ENCODE data around the gene ERICH6B. TPM values are rescaled to one million over a fixed set of nuclear protein-coding genes. Genes with fewer than 3 reads are reported as not detected.

The ERICH6B gene
- polyA plus RNA-seq, 3 donors, result not detected

DNA sequence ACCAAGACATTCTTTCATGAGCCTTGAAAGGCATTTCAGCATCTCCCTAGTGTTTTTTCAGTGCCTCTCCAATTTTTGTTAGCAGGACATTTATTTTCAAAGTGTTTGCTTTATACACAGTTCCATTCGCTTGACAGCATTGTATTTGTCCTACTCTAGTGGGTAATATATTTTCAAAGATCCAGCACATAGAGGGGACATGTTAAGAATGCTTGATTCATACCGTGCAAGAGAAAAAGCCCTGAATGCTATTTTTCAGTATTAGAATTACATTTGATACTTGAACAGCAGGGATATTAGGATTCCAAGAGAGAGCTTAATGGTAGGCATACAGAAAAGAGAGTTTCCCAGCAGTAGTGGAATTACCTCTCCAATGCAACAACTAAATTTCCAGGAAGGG is 21.3 kb downstream of the ERICH6B start:
- Histone ChIP-seq H3K36me3 (replicated peaks in 1 of 2; ENCODE audit: control insufficient read depth in 1 of 2, insufficient read depth in 2 of 2, low read length in 2 of 2) (no peaks in the 10 kb centered on the region), H3K4me1 (ENCODE audit: control insufficient read depth in 1 of 2, insufficient read depth in 2 of 2, low read length in 2 of 2) (no peaks in the 10 kb centered on the region), H2AFZ (ENCODE audit: insufficient read depth, low read depth, low read length, poor library complexity, severe bottlenecking) (no peak overlapping the region), H3K9ac (ENCODE audit: insufficient read depth, low read length, poor library complexity, severe bottlenecking) (no peak overlapping the region), H3K79me2 (ENCODE audit: insufficient read depth, low read length) (no peaks in the 10 kb centered on the region), H3K4me2 (replicated peaks; ENCODE audit: extremely low read depth, low read length, poor library complexity, severe bottlenecking) (no peak overlapping the region), H3K27ac (ENCODE audit: low read depth in 1 of 2, low read length in 2 of 2) (no peak overlapping the region), H3K9me3 (replicated peaks in 1 of 2; ENCODE audit: control insufficient read depth in 1 of 2, insufficient read depth in 1 of 2, low read length in 2 of 2) (no peaks in the 10 kb centered on the region), H3K27me3 (ENCODE audit: control insufficient read depth in 2 of 2, insufficient read depth in 2 of 2, low read length in 2 of 2) (peaks cover 5% of the 10 kb centered on the region in 2 donors), H4K20me1 (ENCODE audit: insufficient read depth, low read length) (no peaks in the 10 kb centered on the region), H3K4me3 (replicated peaks in 1 of 3; ENCODE audit: low read depth in 2 of 3, low read length in 3 of 3) (no peak overlapping the region)
- Mint-ChIP-seq H3K27ac (no peak overlapping the region), H3K9me3 (peaks cover 0 to 10% (median 4%) of the 10 kb centered on the region in 7 donors), H3K4me1 (no peaks in the 10 kb centered on the region), H3K4me3 (no peak overlapping the region), H3K36me3 (no peaks in the 10 kb centered on the region), H3K27me3 (ENCODE audit: low read depth in 3 of 3) (peaks cover 7 to 14% (median 10%) of the 10 kb centered on the region in 3 donors)
- TF ChIP-seq, protein P1, sequence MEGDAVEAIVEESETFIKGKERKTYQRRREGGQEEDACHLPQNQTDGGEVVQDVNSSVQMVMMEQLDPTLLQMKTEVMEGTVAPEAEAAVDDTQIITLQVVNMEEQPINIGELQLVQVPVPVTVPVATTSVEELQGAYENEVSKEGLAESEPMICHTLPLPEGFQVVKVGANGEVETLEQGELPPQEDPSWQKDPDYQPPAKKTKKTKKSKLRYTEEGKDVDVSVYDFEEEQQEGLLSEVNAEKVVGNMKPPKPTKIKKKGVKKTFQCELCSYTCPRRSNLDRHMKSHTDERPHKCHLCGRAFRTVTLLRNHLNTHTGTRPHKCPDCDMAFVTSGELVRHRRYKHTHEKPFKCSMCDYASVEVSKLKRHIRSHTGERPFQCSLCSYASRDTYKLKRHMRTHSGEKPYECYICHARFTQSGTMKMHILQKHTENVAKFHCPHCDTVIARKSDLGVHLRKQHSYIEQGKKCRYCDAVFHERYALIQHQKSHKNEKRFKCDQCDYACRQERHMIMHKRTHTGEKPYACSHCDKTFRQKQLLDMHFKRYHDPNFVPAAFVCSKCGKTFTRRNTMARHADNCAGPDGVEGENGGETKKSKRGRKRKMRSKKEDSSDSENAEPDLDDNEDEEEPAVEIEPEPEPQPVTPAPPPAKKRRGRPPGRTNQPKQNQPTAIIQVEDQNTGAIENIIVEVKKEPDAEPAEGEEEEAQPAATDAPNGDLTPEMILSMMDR (IDR thresholded peaks at IDR 0.05), result no peak
- no CpG with 5 or more reads among the region's 2 CpGs for WGBS (ENCODE audit: insufficient coverage)
- intact Hi-C loops (cut with micrococcal nuclease), result no loop called here
- DNase-seq, result no peak

DNA sequence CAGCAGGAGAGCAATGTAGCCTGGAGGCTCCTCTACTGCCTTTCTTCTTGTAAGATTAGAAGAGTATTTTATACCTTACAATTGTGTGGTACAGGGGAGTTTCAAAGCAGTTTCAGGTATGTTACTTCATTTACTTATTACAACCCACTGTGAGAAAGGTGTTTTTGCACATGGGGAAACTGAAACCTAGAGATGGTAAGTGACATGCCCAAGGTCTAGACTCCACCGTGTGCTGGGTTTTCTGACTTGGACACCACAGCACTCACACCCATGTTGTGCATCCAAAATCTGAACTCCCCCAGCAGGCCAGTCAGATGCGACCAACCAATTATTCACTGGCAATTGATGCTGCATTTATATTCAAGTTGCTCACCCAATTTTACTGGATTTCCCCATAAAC is 22.8 kb downstream of the ERICH6B start:
- Histone ChIP-seq H3K9ac (ENCODE audit: insufficient read depth, low read length, poor library complexity, severe bottlenecking) (no peak overlapping the region), H3K27ac (ENCODE audit: low read depth in 1 of 2, low read length in 2 of 2) (no peak overlapping the region), H3K4me1 (ENCODE audit: control insufficient read depth in 1 of 2, insufficient read depth in 2 of 2, low read length in 2 of 2) (no peaks in the 10 kb centered on the region), H3K4me2 (replicated peaks; ENCODE audit: extremely low read depth, low read length, poor library complexity, severe bottlenecking) (no peak overlapping the region), H4K20me1 (ENCODE audit: insufficient read depth, low read length) (no peaks in the 10 kb centered on the region), H3K36me3 (replicated peaks in 1 of 2; ENCODE audit: control insufficient read depth in 1 of 2, insufficient read depth in 2 of 2, low read length in 2 of 2) (no peaks in the 10 kb centered on the region), H2AFZ (ENCODE audit: insufficient read depth, low read depth, low read length, poor library complexity, severe bottlenecking) (no peak overlapping the region), H3K4me3 (replicated peaks in 1 of 3; ENCODE audit: low read depth in 2 of 3, low read length in 3 of 3) (no peak overlapping the region), H3K79me2 (ENCODE audit: insufficient read depth, low read length) (no peaks in the 10 kb centered on the region), H3K27me3 (ENCODE audit: control insufficient read depth in 2 of 2, insufficient read depth in 2 of 2, low read length in 2 of 2) (peaks cover 5% of the 10 kb centered on the region in 2 donors), H3K9me3 (replicated peaks in 1 of 2; ENCODE audit: control insufficient read depth in 1 of 2, insufficient read depth in 1 of 2, low read length in 2 of 2) (no peaks in the 10 kb centered on the region)
- Mint-ChIP-seq H3K4me1 (no peaks in the 10 kb centered on the region), H3K9me3 (peaks cover 0 to 12% (median 4%) of the 10 kb centered on the region in 7 donors), H3K27ac (no peak overlapping the region), H3K4me3 (no peak overlapping the region), H3K36me3 (no peaks in the 10 kb centered on the region), H3K27me3 (ENCODE audit: low read depth in 3 of 3) (peaks cover 2 to 12% (median 10%) of the 10 kb centered on the region in 3 donors)
- intact Hi-C loops (cut with micrococcal nuclease), result no loop called here
- TF ChIP-seq, protein P1 (IDR thresholded peaks at IDR 0.05), result no peak
- no peak for DNase-seq
- no CpG with 5 or more reads among the region's 2 CpGs for WGBS (ENCODE audit: insufficient coverage)
